Stimulated activated CD8-positive, alpha-beta memory T cell treated with anti-CD3 and anti-CD28 coated beads, Interleukin-15, amount 100 ng/mL, for 24 hours (primary cell): ENCODE data around the gene COCH.
A peak's percentile ranks its signal among the peaks of the same experiment; 100 is the strongest.

Source experiments
- DNase-seq: peaks from one replicate; pipeline ENCODE4 v3.0.0-alpha.2; 2020; ENCODE audit warnings: low read depth

Gene COCH

DNA sequence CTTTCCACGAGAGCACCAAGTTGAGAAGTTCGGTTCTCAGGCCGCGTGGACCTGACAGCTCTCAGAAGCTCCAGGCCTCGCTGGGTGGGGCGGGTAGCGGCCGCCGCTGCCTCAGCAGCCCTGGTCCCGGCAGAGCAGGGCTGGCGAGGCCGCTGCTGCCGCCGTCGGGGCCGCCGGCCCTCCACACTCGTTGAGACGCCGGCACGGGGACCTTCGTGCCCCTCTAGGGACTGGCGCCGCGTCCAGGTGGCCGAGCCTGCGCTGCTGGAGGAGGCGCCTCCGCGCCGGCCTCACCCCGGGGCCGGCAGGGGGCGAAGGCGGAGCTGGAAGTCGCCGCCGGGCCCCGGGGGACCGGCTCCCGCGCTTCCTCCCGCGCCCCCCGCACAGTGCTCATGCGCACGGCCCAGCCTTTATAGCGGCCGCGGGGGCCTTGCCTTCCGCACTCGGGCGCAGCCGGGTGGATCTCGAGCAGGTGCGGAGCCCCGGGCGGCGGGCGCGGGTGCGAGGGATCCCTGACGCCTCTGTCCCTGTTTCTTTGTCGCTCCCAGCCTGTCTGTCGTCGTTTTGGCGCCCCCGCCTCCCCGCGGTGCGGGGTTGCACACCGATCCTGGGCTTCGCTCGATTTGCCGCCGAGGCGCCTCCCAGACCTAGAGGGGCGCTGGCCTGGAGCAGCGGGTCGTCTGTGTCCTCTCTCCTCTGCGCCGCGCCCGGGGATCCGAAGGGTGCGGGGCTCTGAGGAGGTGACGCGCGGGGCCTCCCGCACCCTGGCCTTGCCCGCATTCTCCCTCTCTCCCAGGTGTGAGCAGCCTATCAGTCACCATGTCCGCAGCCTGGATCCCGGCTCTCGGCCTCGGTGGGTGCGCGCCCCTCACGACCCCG, at the start of gene COCH:
Gene COCH, plus strand, starts transcription at position 440 of the 879 bp plus-strand sequence. Its CDS starts 380 bp downstream, at position 820.
- DNase-seq, result peak; percentile 6

DNA sequence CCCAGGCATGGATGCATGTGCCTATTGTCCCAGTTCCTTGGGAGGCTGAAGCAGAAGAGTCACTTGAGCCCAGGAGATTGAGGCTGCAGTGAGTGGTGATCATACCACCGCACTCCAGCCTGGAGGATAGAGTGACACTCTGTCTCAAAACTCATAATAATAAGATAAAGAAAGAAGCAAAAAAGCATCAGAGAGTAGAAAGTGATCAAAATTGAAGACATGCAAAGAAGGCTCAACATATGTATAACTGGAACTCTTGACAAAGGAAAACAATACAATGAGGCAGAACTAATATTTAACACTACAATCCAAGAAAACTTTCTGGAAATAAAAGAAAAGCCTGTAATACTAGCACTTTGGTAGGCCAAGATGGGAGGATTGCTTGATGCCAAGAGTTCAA, 48.3 kb upstream of the COCH start:
- DNase-seq, result no peak

DNA sequence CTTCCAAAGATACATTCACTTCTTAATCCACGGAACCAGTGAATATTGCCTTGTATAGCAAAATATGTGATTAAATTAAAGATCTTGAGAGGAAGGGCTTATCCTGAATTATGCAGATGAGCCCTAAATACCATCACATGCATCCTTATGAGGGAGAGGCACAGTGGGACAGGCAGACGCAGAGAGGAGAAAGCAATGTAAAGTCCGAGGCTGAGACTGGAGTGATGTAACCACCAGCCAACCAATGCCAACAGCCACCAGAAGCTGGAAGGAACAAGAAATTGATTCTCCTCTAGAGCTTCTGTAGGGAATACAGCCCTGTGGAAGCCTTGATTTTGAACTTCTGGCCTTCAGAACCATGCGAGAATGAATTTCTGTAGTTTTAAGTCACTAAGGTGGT, 44.5 kb upstream of the COCH start:
- DNase-seq, result no peak

DNA sequence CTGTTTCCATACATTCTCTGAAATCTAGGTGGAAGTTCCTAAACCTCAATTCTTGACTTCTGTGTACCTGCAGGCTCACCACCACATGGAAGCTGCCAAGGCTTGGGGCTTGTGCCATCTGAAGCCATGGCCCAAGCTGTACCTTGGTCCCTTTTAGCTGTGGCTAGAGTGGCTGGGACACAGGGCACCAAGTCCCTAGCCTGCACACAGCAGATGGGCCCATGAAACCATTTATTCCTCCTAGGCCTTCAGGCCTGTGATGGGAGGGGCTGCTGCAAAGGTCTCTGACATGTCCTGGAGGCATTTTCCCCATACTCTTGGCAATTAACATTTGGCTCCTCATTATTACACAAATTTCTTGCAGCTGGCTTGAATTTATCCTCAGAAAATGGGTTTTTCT, 40.0 kb upstream of the COCH start:
- no peak for DNase-seq

DNA sequence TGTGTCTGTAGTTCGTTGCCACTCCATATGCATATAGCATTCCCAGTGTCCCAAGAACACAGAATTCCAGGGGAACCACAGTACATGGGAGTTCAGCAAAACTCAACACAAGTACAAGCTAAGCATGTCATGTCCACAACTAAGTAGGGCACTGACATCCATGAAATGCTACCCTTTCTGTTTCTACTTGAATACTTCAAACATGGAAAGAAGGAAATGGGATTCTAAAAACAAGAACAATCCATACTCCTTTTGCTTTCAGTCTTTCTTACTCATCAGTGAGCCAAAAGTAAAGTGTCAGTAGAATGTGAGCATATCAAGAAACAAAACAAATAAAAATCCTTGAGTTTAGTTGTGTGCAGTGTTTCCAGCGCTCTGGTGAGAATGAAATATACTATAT, 36.0 kb upstream of the COCH start:
- no peak for DNase-seq

DNA sequence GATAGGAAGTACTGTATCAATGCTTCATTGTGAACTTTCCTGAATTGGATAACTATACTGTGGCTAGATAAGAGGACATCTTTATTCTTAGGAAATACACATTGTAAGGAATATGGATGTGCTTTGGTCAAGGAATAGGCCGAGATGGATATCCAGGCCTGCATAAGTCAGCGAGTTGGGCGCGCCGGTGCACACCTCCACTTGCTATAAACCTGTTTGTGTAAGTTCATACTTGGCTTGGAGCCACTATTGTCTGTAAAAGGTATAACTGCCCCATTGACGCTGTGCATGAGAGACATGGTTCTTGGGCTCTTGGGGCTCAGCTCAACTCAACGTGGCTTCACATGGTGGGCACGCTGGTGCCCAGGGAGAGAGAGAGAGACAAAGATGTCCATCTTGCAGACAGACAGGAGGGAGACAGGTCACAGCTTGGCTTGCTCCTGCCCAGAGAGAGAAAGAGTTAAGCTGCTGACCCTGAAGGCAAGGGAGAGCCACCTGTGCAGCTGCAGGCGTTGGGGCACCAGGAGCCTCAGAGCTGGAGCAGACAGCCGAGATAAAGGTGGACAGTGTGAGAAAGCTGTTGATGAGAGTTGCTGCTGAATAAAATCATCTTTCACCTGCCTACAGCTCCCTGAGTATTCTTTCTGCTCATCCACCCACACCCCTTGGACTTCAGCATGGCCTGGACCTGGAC, 34.1 kb upstream of the COCH start:
- no peak for DNase-seq

DNA sequence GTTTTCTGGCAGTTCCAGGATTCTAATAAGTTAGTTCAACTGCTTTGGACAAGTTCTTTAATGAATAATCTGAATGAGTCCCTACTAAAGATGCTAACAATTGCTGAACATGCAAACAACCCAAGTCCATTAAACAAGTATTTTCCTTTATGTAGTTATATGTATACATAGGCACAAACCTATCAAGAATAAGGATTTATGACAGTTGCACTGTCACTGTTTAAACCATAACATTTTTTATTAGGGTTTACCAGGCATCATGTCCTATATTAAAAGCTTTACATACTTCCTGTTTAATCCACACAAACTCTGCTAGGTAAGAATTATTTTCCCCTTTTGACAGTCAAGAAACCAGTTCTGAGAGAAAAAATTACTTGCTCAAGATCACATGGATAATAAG, 31.9 kb upstream of the COCH start:
- DNase-seq, result no peak

DNA sequence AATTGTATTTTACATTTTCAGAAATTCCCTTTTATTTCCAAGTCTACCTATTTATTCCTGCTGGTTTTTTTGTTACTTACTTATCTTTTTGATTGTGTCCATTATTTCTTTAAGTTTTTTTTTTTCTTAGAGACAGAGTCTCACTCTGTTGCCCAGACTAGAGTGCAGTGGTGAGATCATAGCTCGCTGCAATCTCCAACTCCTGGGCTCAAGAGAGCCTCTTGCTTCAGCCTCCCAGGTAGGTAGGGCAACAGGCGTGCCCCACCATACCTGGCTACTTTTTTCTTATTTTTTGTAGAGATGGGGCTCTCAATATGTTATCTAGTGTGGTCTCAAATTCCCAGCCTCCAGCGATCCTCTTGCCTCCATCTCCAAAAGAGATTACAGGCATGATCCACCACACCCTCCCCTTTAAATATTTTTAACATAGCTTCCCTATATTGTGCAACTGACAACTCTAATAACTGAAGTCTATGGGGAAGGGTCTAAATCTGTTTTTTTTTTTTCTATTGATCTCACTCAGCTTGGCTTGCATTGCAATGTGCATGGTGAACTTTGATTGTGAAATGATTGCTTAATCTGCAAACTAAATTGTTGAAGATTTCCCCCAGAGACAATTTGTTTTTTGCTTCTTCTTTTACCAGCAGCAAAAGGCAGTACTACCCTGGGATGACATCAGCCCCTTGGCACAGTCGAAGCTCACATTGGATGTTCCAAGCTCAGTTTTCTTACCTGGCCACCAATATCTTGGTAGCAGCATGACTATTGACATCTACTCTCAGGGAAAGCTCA, 25.7 kb upstream of the COCH start:
- DNase-seq, result no peak

DNA sequence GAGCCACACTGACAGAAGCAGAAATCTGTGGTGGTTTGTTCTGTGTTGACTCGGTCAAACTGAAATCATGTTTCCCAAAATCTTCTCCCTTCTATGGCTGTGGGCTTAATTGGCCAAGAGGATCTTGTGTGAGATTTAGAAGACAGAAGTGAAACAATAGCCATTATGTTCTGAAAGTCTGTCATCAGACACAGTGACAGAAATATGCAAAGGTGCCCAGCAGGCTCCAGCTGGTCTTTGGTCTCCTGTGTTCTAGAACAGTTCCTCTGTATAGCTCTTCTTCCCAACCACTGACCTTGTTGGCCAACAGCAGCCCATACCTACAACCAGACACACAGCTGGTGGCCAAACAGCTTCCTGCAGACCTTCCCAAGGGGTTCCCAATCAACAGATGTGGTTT, 25.0 kb upstream of the COCH start:
- no peak for DNase-seq

DNA sequence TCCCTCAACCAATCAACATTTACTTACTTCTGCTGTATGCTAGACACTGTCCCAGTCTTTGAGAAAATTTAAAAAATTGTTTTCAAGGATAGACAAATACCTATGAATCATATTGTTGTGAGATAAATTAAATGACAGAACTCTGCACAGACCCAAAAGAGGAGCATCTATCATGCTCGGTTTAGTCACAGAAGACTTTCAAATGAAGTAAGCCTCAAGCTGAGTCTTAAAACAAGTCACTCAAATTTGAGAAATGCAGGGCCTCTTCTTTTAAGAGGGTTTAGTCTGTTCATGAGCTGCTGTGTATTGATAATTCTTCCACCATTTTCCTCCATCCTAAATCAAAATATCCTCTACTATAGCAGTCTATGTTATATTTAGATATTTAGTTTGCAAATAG, 24.4 kb upstream of the COCH start:
- no peak for DNase-seq

DNA sequence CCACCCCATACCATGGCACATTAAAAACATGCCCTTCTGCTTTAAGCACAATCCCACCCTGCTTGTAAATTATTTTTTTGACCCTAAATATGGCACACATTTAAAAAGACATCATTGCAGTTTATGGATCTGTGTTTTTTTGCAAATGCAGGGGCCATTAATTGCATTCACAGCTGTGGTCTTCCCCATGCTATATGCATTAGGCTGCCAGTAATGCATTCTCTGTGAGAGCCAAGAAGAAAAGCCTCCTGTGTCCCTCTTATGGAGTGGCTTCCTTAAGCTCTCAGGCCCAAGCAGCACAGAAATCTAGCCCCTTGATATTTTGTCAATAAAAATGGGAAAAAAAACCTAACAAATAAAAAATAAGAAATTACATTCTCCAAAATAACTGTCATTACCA, 20.4 kb upstream of the COCH start:
- no peak for DNase-seq

DNA sequence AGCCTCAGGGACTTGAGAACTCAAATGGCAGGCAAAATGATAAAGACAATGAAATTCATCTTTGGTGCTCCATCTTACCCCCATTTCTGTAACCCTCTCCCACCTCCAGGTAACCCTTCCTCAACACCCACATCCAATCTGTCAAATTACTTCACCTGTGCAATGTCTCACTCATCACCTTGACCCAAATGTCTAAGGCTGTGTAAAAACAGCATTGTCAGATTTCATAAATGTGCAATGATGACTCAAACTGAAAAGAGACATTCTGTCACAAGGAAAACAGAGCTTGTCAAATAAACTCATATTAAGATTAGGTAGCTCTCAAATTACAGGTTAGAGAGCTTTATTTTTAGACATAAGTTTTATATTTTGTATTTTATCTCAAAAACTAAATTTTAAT, 19.9 kb upstream of the COCH start:
- DNase-seq, result no peak

DNA sequence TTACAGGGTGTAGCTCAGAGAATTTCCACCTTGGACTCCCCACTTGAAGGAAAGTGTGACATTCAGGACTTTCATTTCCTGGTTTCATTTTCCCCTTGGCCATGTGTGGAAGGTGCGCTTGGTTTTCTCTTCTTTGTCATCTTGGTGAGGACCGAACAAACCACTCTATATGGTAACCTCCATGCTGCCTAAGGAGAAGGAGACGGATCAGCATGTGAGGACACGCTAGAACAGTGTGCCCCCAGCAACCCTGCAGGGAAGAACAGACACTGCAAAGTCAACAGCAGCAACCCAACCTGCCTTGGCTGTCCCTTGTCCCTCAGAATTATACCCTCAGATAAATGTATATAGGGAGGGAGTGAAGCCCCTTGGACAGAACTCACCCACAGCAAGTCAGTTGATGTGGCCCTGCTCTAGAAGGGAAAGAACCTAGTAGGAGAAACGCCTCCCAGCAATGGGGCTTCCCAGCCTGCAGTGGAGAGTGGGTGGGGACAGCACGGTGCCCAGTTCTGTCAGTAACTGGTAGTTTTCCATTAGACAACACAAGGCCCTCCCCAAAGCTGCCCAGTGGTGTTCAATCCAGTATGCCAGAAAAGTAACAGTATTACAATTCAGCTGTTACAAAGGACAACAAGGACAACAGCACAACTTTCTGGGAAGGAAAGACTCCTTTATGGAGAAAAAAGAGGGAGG, 18.9 kb upstream of the COCH start:
- no peak for DNase-seq

DNA sequence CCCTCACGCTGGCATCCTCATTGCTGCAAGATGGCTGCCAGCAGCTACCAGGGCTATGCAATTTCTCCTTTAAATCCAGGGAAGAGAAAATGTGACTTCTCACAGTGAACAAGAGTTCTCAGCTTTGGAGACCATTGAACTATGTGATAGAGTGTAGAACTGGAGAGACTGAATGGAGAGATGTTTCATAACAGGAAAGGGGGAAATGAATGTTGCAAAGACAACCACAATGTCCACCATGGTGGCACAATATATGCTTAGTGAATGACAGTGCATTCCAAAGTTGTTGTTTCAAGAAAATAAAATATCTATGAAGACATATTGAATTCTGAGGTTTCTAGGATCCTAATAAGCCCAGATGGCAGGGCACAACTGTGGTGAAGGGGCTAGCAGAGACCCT, 13.2 kb upstream of the COCH start:
- DNase-seq, result no peak

DNA sequence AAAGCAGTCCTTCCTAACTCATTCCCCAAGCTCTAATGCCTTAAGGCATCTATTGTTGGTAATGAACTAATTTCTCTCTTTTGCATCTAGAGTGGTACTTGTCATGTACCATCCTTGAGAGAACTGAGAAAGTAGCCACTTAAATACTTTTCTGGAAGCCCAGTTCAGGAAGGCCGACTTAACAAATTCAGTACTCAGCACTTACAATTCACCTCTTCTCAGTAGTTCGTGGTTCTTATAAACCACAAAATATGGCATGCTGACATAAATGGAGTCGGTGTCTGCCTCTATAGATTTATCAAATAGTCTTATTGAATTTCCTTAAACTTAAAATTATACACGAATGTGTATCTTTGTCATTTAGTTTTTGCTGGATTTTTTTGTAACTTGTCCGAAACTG, 9.4 kb upstream of the COCH start:
- DNase-seq, result no peak

DNA sequence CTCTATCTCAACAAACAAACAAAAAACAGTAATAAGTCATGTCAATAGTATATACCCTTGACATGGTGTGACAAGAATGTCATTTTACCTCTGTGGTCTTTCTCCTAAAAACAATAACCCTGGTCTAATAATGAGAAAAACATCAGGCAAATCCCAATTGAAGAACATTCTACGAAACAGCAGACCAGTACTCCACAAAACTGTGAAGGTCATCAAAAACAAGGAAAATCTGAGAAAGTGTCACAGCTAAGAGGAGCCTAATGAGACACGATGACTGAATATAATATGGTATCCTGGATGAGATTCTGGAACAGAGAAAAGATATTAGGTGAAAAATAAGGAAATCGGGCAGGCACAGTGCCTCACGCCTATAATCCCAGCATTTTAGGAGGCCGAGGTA, 5.6 kb upstream of the COCH start:
- no peak for DNase-seq

DNA sequence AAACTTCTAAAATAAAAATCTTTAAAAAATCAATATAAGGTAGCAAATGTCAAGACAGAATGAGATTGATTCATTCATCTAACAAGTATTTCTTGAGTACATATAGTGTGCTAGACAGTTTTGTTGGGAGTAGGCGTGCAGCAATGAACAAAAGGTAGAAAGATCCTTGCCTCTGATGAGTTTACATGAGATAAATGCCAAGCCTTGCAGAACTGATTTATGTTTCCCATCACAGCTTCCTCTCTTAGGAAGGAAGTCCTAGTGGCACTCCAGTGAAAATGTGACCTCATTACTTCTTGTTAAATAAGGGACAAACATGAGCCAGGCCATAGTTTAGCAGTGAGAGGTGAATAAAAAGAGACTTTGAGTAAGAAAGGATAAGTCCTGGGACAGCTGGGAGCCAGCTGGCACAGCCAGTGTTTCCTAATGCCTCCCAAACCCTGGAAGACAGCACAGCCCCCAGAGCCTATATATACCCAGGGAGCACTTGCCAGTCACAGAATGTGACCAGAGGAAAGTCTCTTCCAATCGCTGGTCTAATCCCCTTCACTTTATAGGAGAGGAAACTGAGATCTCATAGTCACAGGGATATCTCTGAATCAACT, 4.7 kb upstream of the COCH start:
- DNase-seq, result no peak

DNA sequence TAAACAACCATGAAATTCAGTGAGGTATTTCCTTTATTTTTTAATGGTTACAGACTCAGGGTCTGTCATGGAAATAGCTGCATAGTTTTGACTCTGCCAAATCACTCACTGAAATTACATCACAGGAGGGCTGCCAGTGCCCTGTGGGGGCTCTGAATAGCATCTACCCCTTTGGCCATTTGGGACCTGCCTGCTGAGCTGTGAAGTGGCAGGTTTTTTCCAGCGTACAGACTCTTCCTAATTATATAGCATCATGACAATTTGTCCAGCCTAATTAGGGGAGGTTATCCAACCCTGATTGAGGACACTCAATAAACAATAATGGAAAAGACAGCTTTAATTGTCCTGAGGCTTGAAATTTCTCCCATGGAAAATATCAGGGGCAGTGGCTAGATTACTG, 1.8 kb upstream of the COCH start:
- no peak for DNase-seq

DNA sequence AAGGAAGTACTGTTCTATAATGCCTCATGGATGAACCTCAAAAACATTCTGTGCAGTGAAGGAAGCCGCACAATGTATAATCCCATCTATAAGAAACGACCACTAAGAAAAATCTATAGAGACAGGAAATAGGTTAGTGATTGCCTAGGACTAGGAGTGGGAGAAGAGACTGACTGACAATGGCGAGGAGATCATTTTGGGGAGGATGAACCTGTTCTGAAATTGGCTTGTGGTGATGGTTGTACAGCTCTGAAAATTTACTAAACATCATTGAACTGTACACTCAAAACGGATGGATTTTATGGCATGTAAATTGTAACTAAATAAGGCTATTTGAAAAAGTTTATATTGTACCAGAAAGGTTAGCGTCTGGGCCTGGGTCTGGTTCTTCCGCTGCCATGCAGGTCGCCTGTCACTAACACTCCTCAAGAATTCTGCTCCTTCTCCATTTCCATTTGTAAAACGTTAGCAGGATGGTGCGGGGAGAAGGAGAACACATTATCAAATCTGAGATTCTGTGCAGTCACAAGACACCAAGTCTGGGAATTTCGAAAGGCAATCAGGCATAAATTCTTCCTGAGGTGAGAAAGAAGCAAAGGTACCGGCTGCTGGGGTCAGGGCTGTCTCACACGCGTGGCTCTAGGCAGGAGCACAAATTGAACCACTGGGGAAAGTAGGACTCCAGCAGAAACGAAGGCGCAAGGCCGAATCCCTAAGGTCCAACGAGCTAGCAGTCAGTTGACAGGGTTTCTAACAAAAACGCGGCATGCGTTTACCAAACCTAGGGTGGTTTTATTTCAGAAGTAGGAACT, 845 bp upstream of the COCH start:
- DNase-seq, result no peak

DNA sequence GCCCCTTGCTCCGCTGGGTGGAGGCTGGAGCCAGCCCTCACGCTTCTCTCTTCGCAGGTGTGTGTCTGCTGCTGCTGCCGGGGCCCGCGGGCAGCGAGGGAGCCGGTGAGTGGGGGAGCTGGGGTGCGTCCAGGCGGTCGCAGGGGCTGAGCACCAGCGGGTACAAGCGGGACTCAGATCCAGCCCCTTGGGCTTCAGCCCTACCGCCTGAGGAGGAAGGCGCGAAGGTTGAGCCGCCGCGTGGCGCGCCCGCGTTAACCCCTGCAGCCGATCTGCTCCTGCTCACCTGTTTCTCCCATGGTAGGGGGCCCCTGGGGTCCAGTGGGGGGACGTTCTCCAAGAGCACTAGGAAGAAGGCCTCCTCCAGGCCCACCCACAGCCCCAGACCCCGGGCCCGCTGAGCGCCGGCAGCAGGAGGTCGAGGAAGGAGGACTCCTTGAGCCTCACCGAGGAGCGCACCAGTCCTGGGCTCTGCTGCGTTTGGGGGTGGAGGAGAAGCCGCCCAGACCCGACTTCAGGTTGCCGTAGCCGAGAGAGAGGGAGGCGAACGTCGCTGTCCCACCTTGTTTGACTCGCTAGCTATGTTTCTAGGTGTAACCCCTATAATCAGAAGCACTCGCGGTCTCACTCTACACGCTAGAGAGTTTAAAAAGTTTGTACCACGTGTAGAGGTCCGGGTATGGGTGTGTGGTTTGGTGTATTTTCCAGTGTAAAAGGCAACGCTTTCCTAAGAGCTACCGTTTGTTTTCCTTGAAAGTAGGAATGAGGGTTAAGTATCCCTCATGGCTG, 834 bp downstream of the COCH start:
- no peak for DNase-seq
